Measurements from ENCODE around the gene FAM124A.

The FAM124A gene

GRCh38 chr13:51243832-51244231 is 21.6 kb downstream of the FAM124A start:
- DNase-seq: no peak

DNA sequence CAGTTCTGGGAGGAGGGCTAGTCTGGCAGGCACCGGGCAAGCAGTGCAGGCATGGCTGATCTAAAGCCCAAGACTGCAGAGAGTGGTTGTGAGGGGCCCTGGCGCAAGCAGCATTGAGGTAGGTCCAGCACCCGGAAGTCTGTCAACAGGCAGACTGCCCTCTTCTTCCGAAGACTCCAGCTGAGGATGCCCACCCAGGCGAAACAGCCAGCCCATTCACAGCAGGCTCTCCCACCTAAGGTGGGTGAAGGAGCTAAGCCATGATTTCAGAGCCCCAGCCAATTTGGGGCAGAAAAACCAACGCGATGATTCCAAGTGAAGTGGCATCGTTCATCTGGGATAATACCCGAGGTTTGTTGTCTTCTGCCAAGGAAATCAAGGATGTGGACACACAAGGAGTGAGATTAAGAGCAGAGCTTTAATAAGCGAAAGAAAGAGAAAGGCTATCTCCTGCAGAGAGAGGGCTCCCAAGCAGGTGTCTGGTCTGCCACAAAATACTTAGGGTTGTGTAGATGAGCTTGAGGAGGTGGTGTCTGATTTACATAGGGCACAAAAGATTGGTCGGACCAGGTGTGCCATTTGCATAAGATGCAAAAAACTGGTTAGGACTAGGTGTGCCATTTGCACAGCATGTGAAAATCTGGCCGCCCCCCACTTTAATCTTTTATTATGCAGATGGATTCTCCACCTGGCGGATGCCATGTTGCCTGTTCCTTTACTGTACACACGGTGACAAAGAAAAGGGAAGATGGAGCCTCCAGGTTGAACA is 22.6 kb downstream of the FAM124A start:
- no peak for DNase-seq

GRCh38 chr13:51245583-51245982 is 23.4 kb downstream of the FAM124A start:
- DNase-seq: no peak

DNA sequence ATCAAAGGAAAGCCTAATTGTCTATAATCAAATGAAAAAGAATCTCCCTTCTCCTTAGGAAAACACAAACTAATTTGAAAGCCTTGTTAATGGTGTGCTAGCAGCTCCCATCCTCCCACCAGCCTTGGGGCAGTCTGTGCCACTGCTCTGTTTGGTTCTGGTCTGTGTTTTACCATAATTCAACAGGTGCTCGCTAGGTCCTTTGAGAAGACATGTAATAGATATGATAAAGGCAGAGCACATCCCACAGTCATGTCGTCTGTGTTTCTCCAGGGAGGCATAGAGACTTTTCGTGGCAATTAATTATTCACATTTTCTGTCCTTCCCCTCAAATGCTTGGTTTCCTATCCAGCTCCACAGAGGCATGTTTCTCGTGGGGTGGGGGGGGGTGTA is 23.8 kb downstream of the FAM124A start:
- no peak for DNase-seq

DNA sequence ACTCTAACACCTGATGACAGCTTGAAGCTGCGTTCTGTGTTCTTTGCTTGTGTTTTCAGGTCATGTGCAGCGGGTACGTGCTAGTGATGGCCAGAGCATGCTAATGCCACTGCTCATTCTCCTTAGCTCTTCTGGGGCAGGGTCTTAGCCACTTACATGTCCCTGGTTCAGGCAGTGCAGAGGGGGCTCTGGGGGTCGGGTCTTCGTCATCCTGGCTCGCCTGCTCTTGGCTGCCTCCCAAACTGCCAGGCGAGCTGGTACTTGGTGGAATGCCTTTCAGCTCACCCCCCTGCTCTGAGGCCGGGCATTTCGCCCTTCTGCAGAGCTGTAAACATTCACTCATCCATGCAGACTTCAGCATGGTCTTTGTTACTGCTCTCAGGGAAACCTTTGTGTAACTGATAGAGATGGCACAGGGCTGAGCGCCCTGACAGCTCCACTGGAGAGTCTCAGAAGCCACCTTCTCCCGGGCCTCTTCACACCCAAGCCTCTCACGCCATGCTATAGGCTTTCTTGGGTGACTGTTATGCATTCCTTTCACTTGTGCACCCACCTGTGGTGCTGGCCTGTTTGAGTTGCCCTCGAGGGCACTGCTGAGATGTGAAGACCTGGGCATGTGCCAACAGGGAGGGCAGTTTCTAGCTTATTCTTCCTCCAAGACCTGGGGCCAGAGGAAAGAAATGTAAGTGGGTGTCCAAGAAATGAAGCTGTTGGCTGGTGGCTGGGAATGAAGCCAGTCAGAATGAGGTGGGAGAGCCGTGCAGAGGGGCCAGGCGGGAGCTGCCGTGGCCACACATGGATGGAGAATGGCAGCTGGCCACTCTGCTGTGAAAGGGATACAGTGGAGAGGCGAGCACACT is 24.4 kb downstream of the FAM124A start:
- DNase-seq: no peak

DNA sequence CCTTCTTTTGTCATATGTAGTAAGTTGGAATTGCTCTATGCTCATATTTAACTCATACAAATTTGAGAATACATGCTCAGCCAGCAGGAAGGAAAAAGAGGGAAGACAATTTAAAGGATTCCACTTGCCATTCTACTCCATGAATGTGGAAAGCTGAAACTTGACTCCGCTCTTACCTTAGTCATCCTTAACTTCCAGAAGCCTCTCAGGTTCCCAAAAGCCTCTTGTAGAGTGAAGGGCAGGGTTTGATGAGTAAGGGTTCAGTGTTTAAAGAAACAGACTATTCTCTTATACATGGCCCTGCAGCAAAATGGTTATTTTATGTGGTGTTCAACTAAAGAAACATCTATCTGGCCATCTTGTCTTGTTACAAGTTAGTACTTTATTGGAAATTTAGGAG is 27.1 kb downstream of the FAM124A start:
- no peak for DNase-seq

GRCh38 chr13:51249770-51250741 is 27.9 kb downstream of the FAM124A start:
- DNase-seq: peak; percentile 38

GRCh38 chr13:51251480-51251879 is 29.3 kb downstream of the FAM124A start:
- DNase-seq: no peak

DNA sequence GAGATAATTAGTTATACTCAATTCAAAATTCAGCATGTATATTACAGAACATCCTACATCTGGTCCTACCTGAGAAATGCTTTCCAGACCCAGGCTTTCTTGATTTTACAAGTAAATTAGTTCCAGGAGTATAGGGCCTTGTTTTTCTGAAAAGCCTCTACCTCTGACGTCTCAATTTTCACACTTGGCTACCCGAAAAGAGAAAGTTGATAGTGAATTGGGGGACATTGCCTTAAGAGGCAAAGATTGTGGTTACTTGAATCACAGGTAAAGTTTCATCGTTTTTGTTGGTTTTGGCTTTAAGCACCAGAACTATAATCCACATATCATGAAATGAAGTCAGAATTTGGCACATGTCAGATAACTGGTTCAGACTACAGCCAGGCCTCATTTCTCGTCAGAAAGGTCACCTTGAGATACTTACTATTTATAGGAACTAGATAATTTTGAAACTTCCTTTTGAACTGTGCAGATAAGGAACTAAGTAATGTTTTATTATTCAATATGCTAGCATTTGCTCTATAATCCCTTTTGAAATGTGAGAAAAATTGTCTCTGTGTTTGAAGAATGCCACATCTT is 30.8 kb downstream of the FAM124A start:
- DNase-seq: peak; percentile 41

- DNase-seq: no peak
These were observed 33.4 kb downstream of the FAM124A start for GRCh38 chr13:51255556-51255955.

DNA sequence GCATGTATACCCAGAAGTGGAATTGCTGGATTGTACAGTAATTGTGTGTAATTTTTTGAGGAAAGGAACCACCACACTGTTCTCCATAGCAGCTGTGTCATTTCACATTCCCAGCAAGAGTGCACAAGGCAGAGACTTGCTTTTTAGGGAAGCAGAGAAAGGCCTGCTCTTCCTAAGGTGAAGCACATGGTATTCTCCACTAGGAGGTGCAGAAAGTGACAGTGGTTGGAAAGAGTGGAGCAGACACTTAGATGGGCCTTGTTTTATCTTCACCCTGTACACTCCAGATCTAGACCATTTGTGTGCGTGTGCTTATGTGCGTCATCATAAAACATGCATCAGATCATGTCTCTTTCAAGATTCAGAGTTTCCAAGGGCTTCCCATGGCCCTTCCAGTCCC is 35.0 kb downstream of the FAM124A start:
- no peak for DNase-seq

DNA sequence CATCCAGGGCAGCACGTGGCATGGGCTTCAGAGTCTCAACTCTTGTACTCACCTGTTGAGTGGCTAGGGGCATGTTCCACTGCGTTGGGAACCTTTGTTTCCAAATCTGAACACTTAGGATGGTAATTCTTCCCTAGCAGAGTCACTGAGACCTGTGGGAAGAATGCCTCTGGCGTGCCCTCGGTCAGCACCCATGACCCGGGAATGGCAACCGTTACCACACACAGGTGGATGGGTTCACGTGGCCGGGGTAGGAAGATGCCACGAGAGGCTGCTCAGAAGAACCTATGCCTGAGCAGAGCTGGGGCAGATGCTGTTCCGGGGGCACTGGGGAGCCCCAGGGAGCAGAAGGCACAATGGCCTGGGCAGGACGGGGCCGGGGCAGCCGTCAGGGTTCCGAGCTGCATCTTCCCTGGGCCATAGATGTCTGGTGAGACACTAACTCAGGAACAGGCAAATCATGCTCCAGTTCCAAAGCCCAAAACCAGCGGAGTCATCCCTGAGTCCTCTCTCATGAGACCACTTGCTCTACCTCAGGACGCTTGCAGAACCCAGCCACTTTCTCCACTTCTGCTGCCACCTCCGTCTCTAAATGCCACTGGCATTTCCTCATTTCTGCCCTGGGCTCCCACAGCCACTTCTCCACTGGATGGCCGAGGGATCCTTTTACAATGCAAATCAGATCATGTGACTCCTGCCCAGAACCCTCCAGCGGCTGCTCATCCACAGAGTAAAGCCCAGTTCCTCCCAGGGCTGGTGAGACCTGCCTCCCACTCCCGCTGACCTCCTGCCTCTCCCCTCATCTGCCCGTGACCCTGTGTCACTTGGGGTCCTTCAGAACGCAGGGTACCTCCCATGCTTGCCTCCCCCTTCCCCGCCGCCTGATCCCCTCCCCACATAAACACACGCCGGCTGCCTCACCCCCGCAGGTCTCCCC is 36.7 kb downstream of the FAM124A start:
- no peak for DNase-seq

DNA sequence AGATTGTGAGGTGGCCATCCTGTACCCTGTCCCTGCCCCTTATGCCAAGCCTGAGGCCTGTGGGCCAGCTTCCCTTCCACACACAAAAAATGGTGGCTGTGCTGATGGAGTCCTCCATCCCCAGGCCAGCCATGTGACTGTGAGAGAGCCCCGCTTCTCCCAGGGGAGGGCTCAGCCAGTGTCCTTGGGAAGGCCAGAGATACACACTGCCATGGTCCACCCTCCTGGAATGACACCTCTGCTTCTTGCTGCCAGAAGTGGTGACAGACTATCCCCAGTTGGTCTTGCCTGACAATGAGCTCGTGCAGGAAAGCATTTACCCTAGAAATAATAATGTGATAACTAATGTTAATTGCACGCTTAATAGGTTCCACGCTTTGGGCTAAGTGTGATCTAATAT is 38.0 kb downstream of the FAM124A start:
- DNase-seq: no peak

DNA sequence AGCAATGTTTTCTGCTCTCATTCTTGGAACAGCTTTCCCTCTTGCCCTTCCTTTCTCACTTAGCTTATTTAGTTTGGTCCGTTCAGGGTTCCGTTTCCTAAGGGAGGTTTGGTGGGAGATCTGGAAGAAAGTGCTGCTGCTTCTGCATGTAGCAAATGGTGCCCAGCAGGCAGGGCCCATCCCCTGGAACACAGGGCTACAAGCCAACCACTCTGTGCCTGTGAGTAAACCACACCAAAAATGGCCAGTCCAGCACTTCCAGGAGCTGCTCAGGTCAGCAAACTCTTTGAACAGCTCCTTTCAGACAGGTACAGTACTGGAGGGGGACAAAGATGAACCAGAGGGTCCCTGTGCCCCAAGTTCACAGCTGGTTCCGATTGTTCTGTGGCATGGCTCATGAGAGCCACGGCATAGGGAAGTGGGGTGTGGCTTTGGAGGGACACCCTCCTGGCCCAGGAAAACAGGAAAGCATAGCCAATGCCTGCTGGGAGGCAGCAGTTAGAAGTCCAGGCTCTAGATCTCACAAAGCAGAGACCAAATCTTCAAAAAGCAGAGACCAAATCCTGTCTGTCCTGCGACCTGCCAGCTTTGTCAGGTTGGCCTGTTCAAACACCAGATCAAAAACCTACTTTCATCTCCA is 39.5 kb downstream of the FAM124A start:
- DNase-seq: no peak

GRCh38 chr13:51262501-51263211 is 40.5 kb downstream of the FAM124A start:
- DNase-seq: no peak

GRCh38 chr13:51266642-51267041 is 44.4 kb downstream of the FAM124A start:
- no peak for DNase-seq

- no peak for DNase-seq
These were observed 45.4 kb downstream of the FAM124A start for GRCh38 chr13:51267622-51268021.

GRCh38 chr13:51269039-51269438 is 46.8 kb downstream of the FAM124A start:
- no peak for DNase-seq

- DNase-seq: no peak
These were observed 48.6 kb downstream of the FAM124A start for GRCh38 chr13:51270623-51271415.

Data from hematopoietic multipotent progenitor cell treated with erythropoietin and hydrocortisone succinate and interleukin-3 and kit ligand, for 4 days (in vitro differentiated cells).